ENCODE results near the gene ERN2. TPM values are rescaled to one million over a fixed set of nuclear protein-coding genes. Genes with fewer than 3 reads are reported as not detected.

ERN2 gene
- total RNA-seq: 0.49 TPM in 1 of 2 replicates, not detected in the other

GRCh38 chr16:23712976-23713375 lies at the start of gene ERN2:
TSS of gene ERN2 (minus strand) at chr16:23713222. CDS start at chr16:23713187, 35 bp downstream.

GRCh38 chr16:23754594-23755483 lies 41.8 kb upstream of the ERN2 start, which contains the start of gene CHP2:
TSS of gene CHP2 (plus strand) at chr16:23755026. CDS start at chr16:23755050, 24 bp downstream.

GRCh38 chr16:23678430-23679273 lies 34.4 kb downstream of the ERN2 start, which contains the start of gene PLK1:
TSS of gene PLK1 (plus strand) at chr16:23678889. CDS start at chr16:23678933, 44 bp downstream.

GRCh38 chr16:23640931-23641765 lies 71.9 kb downstream of the ERN2 start, which contains the start of the genes DCTN5 and PALB2:
TSS of gene DCTN5 (plus strand) at chr16:23641466. CDS start at chr16:23641543, 77 bp downstream.
TSS of gene PALB2 (minus strand) at chr16:23641310. CDS start at chr16:23641157, 153 bp downstream.

Other genes with a start within 250 kb of the ERN2 start
- 24.9 and 40.1 TPM in 2 replicates for gene GGA2, start 202.7 kb downstream of the ERN2 start, total RNA-seq
- 35.9 and 48.7 TPM in 2 replicates for gene EARS2, start 155.9 kb downstream of the ERN2 start, total RNA-seq
- gene UBFD1, start 155.5 kb downstream of the ERN2 start, total RNA-seq: 129 and 132 TPM in 2 replicates
- gene NDUFAB1, start 116.9 kb downstream of the ERN2 start, total RNA-seq: 31.3 and 33.3 TPM in 2 replicates
- gene PALB2, start 71.9 kb downstream of the ERN2 start, total RNA-seq: 13.1 and 14.1 TPM in 2 replicates
- 44.8 and 47.1 TPM in 2 replicates for gene DCTN5, start 71.8 kb downstream of the ERN2 start, total RNA-seq
- gene PLK1, start 34.3 kb downstream of the ERN2 start, total RNA-seq: 4.1 and 4.4 TPM in 2 replicates
- gene CHP2, start 41.8 kb upstream of the ERN2 start, total RNA-seq: not detected in 2 replicates
- under 0.01 TPM in 1 of 2 replicates, not detected in the other for gene PRKCB, start 122.8 kb upstream of the ERN2 start, total RNA-seq